CD8-positive, alpha-beta memory T cell (primary cell): ENCODE results near the gene WDR13. TPM values are rescaled to one million over a fixed set of nuclear protein-coding genes. Genes with fewer than 3 reads are reported as not detected.
A peak's percentile ranks its signal among the peaks of the same experiment; 100 is the strongest.
"Not testable (repeated sequence)": the region's sequence is repeated elsewhere in the genome, so short reads cannot be mapped to it uniquely, and the experiment has no call there.

ENCODE experiments used
- CTCF ChIA-PET: fragments of 350-600 bp; sonication (Branson Sonifier 250); formaldehyde crosslinking; loops from one replicate; lab custom pipeline; 2021; ENCODE audit warnings: antibody characterized with exemption; lab: Charles Lee
- POLR2A ChIA-PET: fragments of 350-600 bp; sonication (Branson Sonifier 250); formaldehyde crosslinking; loops from one replicate; lab custom pipeline; 2021; ENCODE audit warnings: antibody characterized with exemption; lab: Charles Lee
- DNase-seq, 5 donors: peaks; one replicate each; pipeline versions ENCODE4 v3.0.0 to v3.0.0-alpha.2; 2020 to 2022; ENCODE audit warnings: mixed read lengths in 1 of 5
- H3K27ac ChIP-seq: one replicate; pipeline ENCODE4 v1.7.0; 2013; ENCODE audit warnings: low read depth, mild to moderate bottlenecking, low read length, moderate library complexity
- H3K27me3 ChIP-seq: 2 replicates; pipeline ENCODE4 v1.7.0; 2013; ENCODE audit warnings: low read length, mild to moderate bottlenecking; ENCODE audit not compliant: insufficient read depth, poor library complexity, severe bottlenecking
- H3K36me3 ChIP-seq: 2 replicates; pipeline ENCODE4 v1.7.0; 2013; ENCODE audit warnings: mild to moderate bottlenecking, low read length, moderate library complexity; ENCODE audit not compliant: insufficient read depth
- H3K4me1 ChIP-seq: 2 replicates; pipeline ENCODE4 v1.7.0; 2013; ENCODE audit warnings: mild to moderate bottlenecking, low read length, moderate library complexity; ENCODE audit not compliant: insufficient read depth
- H3K4me3 ChIP-seq: 2 replicates; pipeline ENCODE4 v1.7.0; 2013; ENCODE audit warnings: mild to moderate bottlenecking, low read length
- H3K9me3 ChIP-seq: 2 replicates; pipeline ENCODE4 v1.7.0; 2013; ENCODE audit warnings: mild to moderate bottlenecking, low read length
- H3K27ac Mint-ChIP-seq, 8 donors: one replicate each; pipeline ENCODE4 v1.8.0; 2020 to 2021; ENCODE audit warnings: mixed read lengths in 8 of 8, mild to moderate bottlenecking in 6 of 8, inconsistent platforms in 3 of 8, moderate library complexity in 3 of 8
- H3K27me3 Mint-ChIP-seq, 2 donors: one replicate each; pipeline ENCODE4 v1.8.0; 2020 to 2021; ENCODE audit warnings: mixed read lengths in 2 of 2, mild to moderate bottlenecking in 1 of 2, moderate library complexity in 1 of 2
- H3K36me3 Mint-ChIP-seq, 3 donors: one replicate each; pipeline ENCODE4 v1.8.0; 2020 to 2021; ENCODE audit warnings: mixed read lengths in 3 of 3, inconsistent platforms in 1 of 3, mild to moderate bottlenecking in 1 of 3
- H3K4me1 Mint-ChIP-seq, 3 donors: one replicate each; pipeline ENCODE4 v1.8.0; 2020 to 2021; ENCODE audit warnings: mixed read lengths in 3 of 3, inconsistent platforms in 1 of 3, mild to moderate bottlenecking in 1 of 3
- H3K4me3 Mint-ChIP-seq, 7 donors: one replicate each; pipeline ENCODE4 v1.8.0; 2020 to 2021; ENCODE audit warnings: mixed read lengths in 7 of 7, mild to moderate bottlenecking in 6 of 7, moderate library complexity in 4 of 7, inconsistent platforms in 2 of 7
- H3K9me3 Mint-ChIP-seq, 5 donors: one replicate each; pipeline ENCODE4 v1.8.0; 2020 to 2022; ENCODE audit warnings: mixed read lengths in 5 of 5, mild to moderate bottlenecking in 3 of 5, moderate library complexity in 2 of 5, inconsistent platforms in 1 of 5
- polyA plus RNA-seq: library from polyadenylated mRNA; unstranded; fragments of 300-500 nt; fragmentation: Illumina TruSeq; gene quantifications from one replicate; pipeline ENCODE4 v1.2.3, GENCODE V29; 2021
- total RNA-seq, 2 experiments: library from RNA; stranded (reverse); gene quantifications; one replicate each; pipeline ENCODE4 v1.2.3, GENCODE V29; 2021

The WDR13 gene
- total and polyA plus RNA-seq, 3 experiments from 2014 or later, result 47.5 to 48.3 (median 48.0) TPM

DNA sequence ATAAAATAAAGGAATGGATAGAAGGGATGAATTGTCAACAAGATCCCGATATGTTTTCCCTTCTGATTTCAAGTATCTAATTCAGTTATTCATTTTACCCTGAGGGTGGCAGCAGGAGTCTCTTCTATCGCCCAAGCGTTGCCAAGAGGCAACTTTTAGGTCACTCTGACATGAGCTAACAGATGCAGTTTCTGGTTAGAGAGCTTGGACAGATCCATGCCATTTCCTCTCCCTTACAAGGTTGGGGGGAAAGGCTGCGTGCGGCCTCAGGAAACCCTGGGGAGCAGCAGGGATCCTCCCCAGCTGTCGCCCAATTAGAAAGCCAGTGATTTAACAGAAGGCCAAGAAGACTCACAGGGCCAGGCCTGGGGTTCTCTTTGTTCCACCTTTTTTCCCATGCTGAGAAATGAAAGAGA is 51.1 kb downstream of the WDR13 start:
- no peaks in the 10 kb centered on the region for H3K27me3 ChIP-seq
- DNase-seq, result peak; percentile 3 to 49 (median 32)
- Mint-ChIP-seq H3K4me1 (peaks cover 1 to 3% (median 3%) of the 10 kb centered on the region in 3 donors), H3K27me3 (peaks cover 0 to 7% of the 10 kb centered on the region in 2 donors), H3K9me3 (no peaks in the 10 kb centered on the region), H3K4me3 (no peak overlapping the region), H3K27ac (peak overlapping the region in 1 of 8 donors; percentile 93), H3K36me3 (no peaks in the 10 kb centered on the region)
- H3K27ac ChIP-seq, result no peak overlapping the region
- H3K4me3 ChIP-seq, result no peak overlapping the region
- POLR2A ChIA-PET, result no interaction called here
- CTCF ChIA-PET, result interaction anchor here (0.8 to 2.6 kb wide), 19 partner anchors 9 to 380 kb away, joined by 3 to 17 read pairs (median 5); partner anchors contain the start of genes HDAC6, PQBP1, TIMM17B and WAS
- H3K9me3 ChIP-seq, result no peaks in the 10 kb centered on the region
- H3K36me3 ChIP-seq, result no peaks in the 10 kb centered on the region
- H3K4me1 ChIP-seq, result no peaks in the 10 kb centered on the region

- no peak overlapping the region for H3K4me3 ChIP-seq
- no peak for DNase-seq
- H3K27me3 Mint-ChIP-seq, result peaks cover 0 to 6% of the 10 kb centered on the region in 2 donors
- CTCF ChIA-PET, result interaction anchor here (1.1 to 2.6 kb wide), 10 partner anchors 10 to 309 kb away, joined by 3 to 17 read pairs (median 6); partner anchors contain the start of genes HDAC6 and WAS
- no peaks in the 10 kb centered on the region for H3K36me3 ChIP-seq
- no peaks in the 10 kb centered on the region for H3K27me3 ChIP-seq
- no peaks in the 10 kb centered on the region for H3K36me3 Mint-ChIP-seq
- POLR2A ChIA-PET, result no interaction called here
- no peak overlapping the region for H3K27ac ChIP-seq
- no peaks in the 10 kb centered on the region for H3K9me3 Mint-ChIP-seq
- H3K4me1 Mint-ChIP-seq, result peaks cover 1 to 3% (median 3%) of the 10 kb centered on the region in 3 donors
- no peak overlapping the region for H3K27ac Mint-ChIP-seq
- no peaks in the 10 kb centered on the region for H3K9me3 ChIP-seq
- H3K4me1 ChIP-seq, result no peaks in the 10 kb centered on the region
- no peak overlapping the region for H3K4me3 Mint-ChIP-seq
These were observed 51.8 kb downstream of the WDR13 start for GRCh38 chrX:48649102-48649501.

DNA sequence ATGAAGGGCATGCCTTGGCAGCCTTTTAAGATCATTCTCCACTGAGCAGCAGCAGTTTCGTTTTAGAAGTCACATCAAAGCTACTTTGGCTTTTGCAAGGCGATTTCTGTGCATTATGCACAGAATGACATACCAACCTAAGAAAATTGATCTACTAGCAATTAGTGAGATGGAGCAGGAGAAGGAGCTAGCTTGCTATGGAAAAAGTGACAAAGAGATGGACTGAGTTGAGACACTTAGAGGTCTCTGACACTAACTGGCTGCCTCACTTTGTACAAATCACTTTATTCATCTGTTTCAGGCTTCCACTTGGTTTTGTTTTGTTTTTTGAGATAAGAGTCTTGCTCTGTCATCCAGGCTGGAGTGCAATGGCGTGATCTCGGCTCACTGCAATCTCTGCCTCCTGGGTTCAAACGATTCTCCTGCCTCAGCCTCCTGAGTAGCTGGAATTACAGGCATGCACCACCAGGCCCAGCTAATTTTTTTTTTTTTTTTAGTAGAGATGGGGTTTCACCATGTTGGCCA is 54.8 kb downstream of the WDR13 start:
- H3K36me3 ChIP-seq, H3K9me3 Mint-ChIP-seq, DNase-seq, H3K4me1 ChIP-seq, H3K4me1 Mint-ChIP-seq, H3K4me3 Mint-ChIP-seq, H3K9me3 ChIP-seq, H3K27me3 ChIP-seq, H3K4me3 ChIP-seq, H3K36me3 Mint-ChIP-seq, H3K27ac ChIP-seq, H3K27ac Mint-ChIP-seq, CTCF ChIA-PET, H3K27me3 Mint-ChIP-seq: not testable (repeated sequence)
- POLR2A ChIA-PET, result interaction anchor here (0.6 kb wide), 1 partner anchor 91 kb away, joined by 4 read pairs; no protein-coding TSS in a partner anchor

- H3K9me3 Mint-ChIP-seq, H3K9me3 ChIP-seq, H3K27me3 Mint-ChIP-seq, H3K36me3 Mint-ChIP-seq, H3K27ac ChIP-seq, H3K27ac Mint-ChIP-seq, POLR2A ChIA-PET, H3K4me1 ChIP-seq, H3K36me3 ChIP-seq, H3K27me3 ChIP-seq, H3K4me1 Mint-ChIP-seq, H3K4me3 Mint-ChIP-seq, CTCF ChIA-PET, DNase-seq, H3K4me3 ChIP-seq: not testable (repeated sequence)
These were observed 57.5 kb downstream of the WDR13 start for GRCh38 chrX:48654746-48655145.

Other genes with a start within 250 kb of the WDR13 start
- gene SSX3, start 240.8 kb upstream of the WDR13 start, total RNA-seq, result not detected
- gene SSX3, start 240.8 kb upstream of the WDR13 start, polyA plus RNA-seq, result not detected
- gene SSX4, start 214.0 kb upstream of the WDR13 start, total RNA-seq, result not detected
- gene SSX4, start 214.0 kb upstream of the WDR13 start, polyA plus RNA-seq, result not detected
- not detected for gene SSX4B, start 185.5 kb upstream of the WDR13 start, total RNA-seq
- not detected for gene SSX4B, start 185.5 kb upstream of the WDR13 start, polyA plus RNA-seq
- 100 to 1,000 TPM; 188 to 211 TPM for gene SLC38A5, start 127.2 kb upstream of the WDR13 start, total RNA-seq
- gene SLC38A5, start 127.2 kb upstream of the WDR13 start, polyA plus RNA-seq, result 19.8 TPM
- 100 to 1,000 TPM; 105 to 107 TPM for gene FTSJ1, start 121.3 kb upstream of the WDR13 start, total RNA-seq
- gene FTSJ1, start 121.3 kb upstream of the WDR13 start, polyA plus RNA-seq, result 69.4 TPM
- 10 to 100 TPM; 12.8 to 13.5 TPM for gene PORCN, start 88.5 kb upstream of the WDR13 start, total RNA-seq
- 17.8 TPM for gene PORCN, start 88.5 kb upstream of the WDR13 start, polyA plus RNA-seq
- gene EBP, start 75.7 kb upstream of the WDR13 start, total RNA-seq, result 100 to 1,000 TPM; 150 to 153 TPM
- 109 TPM for gene EBP, start 75.7 kb upstream of the WDR13 start, polyA plus RNA-seq
- 10 to 100 TPM; 14.0 to 15.2 TPM for gene TBC1D25, start 57.8 kb upstream of the WDR13 start, total RNA-seq
- 21.5 TPM for gene TBC1D25, start 57.8 kb upstream of the WDR13 start, polyA plus RNA-seq
- gene RBM3, start 23.0 kb upstream of the WDR13 start, total RNA-seq, result 100 to 1,000 TPM; 245 to 255 TPM
- 272 TPM for gene RBM3, start 23.0 kb upstream of the WDR13 start, polyA plus RNA-seq
- 10 to 100 TPM; 81.9 to 84.0 TPM for gene WAS, start 86.3 kb downstream of the WDR13 start, total RNA-seq
- 33.5 TPM for gene WAS, start 86.3 kb downstream of the WDR13 start, polyA plus RNA-seq
- 10 to 100 TPM; 32.1 to 33.2 TPM for gene SUV39H1, start 99.2 kb downstream of the WDR13 start, total RNA-seq
- gene SUV39H1, start 99.2 kb downstream of the WDR13 start, polyA plus RNA-seq, result 17.2 TPM
- not detected for gene GLOD5, start 164.3 kb downstream of the WDR13 start, total RNA-seq
- gene GLOD5, start 164.3 kb downstream of the WDR13 start, polyA plus RNA-seq, result not detected
- gene GATA1, start 189.1 kb downstream of the WDR13 start, total RNA-seq, result not detected
- not detected for gene GATA1, start 189.1 kb downstream of the WDR13 start, polyA plus RNA-seq
- gene HDAC6, start 204.6 kb downstream of the WDR13 start, total RNA-seq, result 10 to 100 TPM; 53.5 to 65.0 TPM
- 25.7 TPM for gene HDAC6, start 204.6 kb downstream of the WDR13 start, polyA plus RNA-seq
- gene ERAS, start 229.0 kb downstream of the WDR13 start, total RNA-seq, result under 1 TPM in 1 of 2 experiments, not detected in 1; 0.18 TPM
- gene ERAS, start 229.0 kb downstream of the WDR13 start, polyA plus RNA-seq, result not detected
- 1 to 10 TPM; 2.3 to 3.2 TPM for gene PCSK1N, start 238.1 kb downstream of the WDR13 start, total RNA-seq
- 11.1 TPM for gene PCSK1N, start 238.1 kb downstream of the WDR13 start, polyA plus RNA-seq